HG03103 (cell line): ENCODE results near the gene DNAJC16.

ENCODE experiments used
- ATAC-seq: cut with Tn5 transposase; IDR thresholded peaks from one replicate; pipeline ENCODE4 v1.9.1; 2021; ENCODE audit warnings: low read depth; ENCODE audit not compliant: unreplicated experiment

The DNAJC16 gene

DNA sequence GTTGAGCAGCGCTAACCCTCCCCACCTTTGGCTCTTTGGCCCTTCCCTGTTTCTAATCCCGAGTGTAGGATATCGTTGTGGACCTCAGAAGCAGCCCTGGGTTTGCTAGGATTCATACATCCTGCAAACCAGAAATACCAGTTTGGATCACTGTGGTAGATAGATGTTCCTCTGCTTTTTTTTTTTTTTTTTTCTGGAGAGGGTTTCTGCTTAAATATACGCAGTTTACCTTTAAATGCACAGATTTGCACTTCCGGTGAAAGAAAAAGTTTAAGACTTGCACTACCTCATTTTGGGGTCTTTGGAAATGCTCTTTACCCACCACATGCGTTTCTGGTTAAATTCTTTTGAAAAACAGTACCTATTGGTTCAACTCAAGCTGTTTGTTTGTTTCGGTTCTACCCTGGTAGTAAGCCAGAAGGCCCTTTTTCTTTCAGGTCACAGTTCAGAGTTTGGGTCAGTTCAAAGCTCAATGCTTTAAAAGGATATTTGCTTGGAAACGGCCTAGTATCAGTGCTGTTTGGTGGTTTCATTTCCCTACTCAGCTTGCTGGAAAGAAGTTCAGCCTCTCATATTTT lies 91.5 kb downstream of the DNAJC16 start:
- peak; percentile 37 for ATAC-seq

DNA sequence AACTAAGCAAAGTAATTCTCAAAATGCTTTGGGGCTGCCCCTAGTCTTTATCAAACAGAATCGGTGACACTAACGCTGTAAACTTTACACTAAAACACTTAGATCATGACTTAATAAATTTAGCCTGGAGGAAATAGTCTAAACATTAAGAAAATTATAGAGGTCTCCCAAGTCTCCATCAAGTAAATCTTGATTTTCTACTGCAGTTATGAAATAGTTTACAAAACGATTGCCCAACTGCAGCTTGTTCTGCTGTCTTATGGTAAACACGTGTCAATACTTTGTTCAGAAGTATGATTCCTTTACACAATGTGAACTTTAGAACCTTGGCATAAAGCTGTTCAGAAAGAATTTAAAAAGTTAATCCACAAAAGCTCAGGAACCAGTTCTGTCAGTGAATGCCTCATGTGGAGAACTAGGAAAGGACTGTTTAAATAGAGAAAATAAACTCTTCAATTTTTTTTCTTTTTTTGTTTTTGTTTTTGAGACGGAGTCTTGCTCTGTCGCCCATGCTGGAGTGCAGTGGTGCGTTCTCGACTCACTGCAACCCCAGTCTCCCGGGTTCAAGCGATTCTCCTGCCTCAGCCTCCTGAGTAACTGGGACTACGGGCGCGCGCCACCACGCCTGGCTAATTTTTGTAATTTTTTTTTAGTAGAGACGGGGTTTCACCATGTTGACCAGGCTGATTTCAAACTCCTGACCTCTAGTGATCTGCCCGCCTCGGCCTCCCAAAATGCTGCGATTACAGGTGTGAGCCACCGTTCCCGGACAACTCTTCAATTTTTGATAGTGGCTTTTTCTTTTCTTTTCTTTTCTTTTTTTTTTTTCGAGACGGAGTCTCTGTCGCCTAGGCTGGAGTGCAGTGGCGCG lies 92.2 kb downstream of the DNAJC16 start:
- peak; percentile 2 for ATAC-seq

- no peak for ATAC-seq
These were observed 93.5 kb downstream of the DNAJC16 start for GRCh38 chr1:15620155-15620545.

- no peak for ATAC-seq
These were observed 94.4 kb downstream of the DNAJC16 start for GRCh38 chr1:15620902-15621682.

- no peak for ATAC-seq
These were observed 95.3 kb downstream of the DNAJC16 start for GRCh38 chr1:15621975-15622374.

GRCh38 chr1:15622712-15623373 lies 96.2 kb downstream of the DNAJC16 start:
- no peak for ATAC-seq

- no peak for ATAC-seq
These were observed 96.8 kb downstream of the DNAJC16 start for GRCh38 chr1:15623435-15623834.

- no peak for ATAC-seq
These were observed 97.6 kb downstream of the DNAJC16 start for GRCh38 chr1:15624133-15624714.

DNA sequence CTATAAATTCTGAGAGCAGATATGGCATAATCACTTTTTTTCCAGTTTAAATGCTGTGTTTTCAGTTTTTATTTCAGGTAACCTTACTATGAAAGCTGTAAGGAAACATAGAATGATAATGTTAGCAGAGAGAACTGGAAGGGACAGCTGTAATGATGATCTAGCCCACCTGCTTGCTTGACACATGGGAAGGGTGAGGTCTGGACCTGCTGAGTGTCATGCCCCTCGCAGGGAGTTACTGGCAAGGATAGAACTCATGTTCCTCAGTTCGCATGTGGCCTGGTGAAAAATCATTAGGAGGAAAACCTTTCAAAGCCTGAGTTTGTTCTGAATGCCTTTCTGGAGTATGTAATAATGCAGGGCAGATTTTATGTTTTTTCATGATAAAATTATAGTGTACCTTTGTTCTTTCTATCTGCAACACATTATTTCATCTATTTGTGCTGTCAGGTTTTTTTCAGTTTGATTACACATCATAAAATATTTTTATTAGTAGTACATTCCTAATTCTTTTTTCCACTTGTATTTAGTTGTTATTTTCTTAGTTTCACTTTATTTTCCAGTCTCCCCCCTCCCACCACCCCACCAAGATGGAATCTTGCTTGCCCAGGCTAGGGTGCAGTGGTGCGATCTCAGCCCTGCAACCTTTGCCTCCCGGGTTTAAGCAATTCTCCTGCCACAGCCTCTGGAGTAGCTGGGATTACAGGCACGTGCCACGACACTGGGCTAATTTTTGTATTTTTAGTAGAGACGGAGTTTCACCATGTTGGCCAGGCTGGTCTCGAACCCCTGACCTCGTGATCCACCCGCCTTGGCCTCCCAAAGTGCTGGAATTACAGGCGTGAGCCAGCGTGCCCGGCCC lies 98.6 kb downstream of the DNAJC16 start:
- ATAC-seq, result no peak
